ENCODE measurements around the gene MARCHF2.

GRCh38 chr19:8488365-8488764, 75.3 kb downstream of the MARCHF2 start:
- TF ChIP-seq CTCF (IDR thresholded peaks at IDR 0.05; ENCODE audit: low read depth, low read length) = no peak
- TF ChIP-seq EZH2phosphoT487 (IDR thresholded peaks at IDR 0.05; ENCODE audit: low read depth) = no peak

Measured in OCI-LY3 (cell line).